ENCODE data around the gene SMYD3.

GRCh38 chr1:245823408-245824147 lies 683.5 kb downstream of the SMYD3 start:
- TF ChIP-seq REST (IDR thresholded peaks at IDR 0.05; ENCODE audit: insufficient read depth in 1 of 2, low read depth in 2 of 2, low read length in 1 of 2): no peak
- TF ChIP-seq, protein P1, sequence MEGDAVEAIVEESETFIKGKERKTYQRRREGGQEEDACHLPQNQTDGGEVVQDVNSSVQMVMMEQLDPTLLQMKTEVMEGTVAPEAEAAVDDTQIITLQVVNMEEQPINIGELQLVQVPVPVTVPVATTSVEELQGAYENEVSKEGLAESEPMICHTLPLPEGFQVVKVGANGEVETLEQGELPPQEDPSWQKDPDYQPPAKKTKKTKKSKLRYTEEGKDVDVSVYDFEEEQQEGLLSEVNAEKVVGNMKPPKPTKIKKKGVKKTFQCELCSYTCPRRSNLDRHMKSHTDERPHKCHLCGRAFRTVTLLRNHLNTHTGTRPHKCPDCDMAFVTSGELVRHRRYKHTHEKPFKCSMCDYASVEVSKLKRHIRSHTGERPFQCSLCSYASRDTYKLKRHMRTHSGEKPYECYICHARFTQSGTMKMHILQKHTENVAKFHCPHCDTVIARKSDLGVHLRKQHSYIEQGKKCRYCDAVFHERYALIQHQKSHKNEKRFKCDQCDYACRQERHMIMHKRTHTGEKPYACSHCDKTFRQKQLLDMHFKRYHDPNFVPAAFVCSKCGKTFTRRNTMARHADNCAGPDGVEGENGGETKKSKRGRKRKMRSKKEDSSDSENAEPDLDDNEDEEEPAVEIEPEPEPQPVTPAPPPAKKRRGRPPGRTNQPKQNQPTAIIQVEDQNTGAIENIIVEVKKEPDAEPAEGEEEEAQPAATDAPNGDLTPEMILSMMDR (IDR thresholded peaks at IDR 0.05): no peak
- no peak for TF ChIP-seq TCF7L2 (IDR thresholded peaks at IDR 0.05; ENCODE audit: low read depth, low read length)

All from Panc1 (cell line).